ENCODE data around the gene SNAPC5.

GRCh38 chr15:66503780-66504562, 6.4 kb upstream of the SNAPC5 start:
- TF ChIP-seq CTCF (IDR thresholded peaks at IDR 0.05 in 2 of 3, conservative IDR thresholded peaks at IDR 0.05 in 1 of 3; ENCODE audit: borderline replicate concordance in 1 of 3, insufficient read depth in 1 of 3, low read depth in 2 of 3, low read length in 2 of 3) (no peak), POLR2A (IDR thresholded peaks at IDR 0.05; ENCODE audit: borderline replicate concordance, extremely low read depth, insufficient read depth, insufficient read length) (no peak), SIN3A (IDR thresholded peaks at IDR 0.05; ENCODE audit: low read depth) (no peak; the same call in 1 of the 2 replicates), POLR2AphosphoS5 (IDR thresholded peaks at IDR 0.05; ENCODE audit: low read depth, low read length) (no peak), CEBPB (IDR thresholded peaks at IDR 0.05; ENCODE audit: low read depth) (no peak), EZH2 (IDR thresholded peaks at IDR 0.05) (no peak), ZNF274 (IDR thresholded peaks at IDR 0.05; ENCODE audit: low read depth, low read length) (no peak), ELF1 (IDR thresholded peaks at IDR 0.05; ENCODE audit: borderline replicate concordance, low read depth) (no peak), YY1 (IDR thresholded peaks at IDR 0.05; ENCODE audit: extremely low read depth, insufficient replicate concordance, low read depth, low read length) (no peak), SP1 (IDR thresholded peaks at IDR 0.05; ENCODE audit: low read depth) (no peak)
- TF ChIP-seq, protein P1, sequence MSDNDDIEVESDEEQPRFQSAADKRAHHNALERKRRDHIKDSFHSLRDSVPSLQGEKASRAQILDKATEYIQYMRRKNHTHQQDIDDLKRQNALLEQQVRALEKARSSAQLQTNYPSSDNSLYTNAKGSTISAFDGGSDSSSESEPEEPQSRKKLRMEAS (IDR thresholded peaks at IDR 0.05): no peak
